Activated T-cell treated with anti-CD3 and anti-CD28 coated beads for 4 hours (primary cell): ENCODE data around the gene SCLY.

Experiments
- DNase-seq: peaks from one replicate; pipeline ENCODE4 v3.0.0-alpha.2; 2020

SCLY gene

DNA sequence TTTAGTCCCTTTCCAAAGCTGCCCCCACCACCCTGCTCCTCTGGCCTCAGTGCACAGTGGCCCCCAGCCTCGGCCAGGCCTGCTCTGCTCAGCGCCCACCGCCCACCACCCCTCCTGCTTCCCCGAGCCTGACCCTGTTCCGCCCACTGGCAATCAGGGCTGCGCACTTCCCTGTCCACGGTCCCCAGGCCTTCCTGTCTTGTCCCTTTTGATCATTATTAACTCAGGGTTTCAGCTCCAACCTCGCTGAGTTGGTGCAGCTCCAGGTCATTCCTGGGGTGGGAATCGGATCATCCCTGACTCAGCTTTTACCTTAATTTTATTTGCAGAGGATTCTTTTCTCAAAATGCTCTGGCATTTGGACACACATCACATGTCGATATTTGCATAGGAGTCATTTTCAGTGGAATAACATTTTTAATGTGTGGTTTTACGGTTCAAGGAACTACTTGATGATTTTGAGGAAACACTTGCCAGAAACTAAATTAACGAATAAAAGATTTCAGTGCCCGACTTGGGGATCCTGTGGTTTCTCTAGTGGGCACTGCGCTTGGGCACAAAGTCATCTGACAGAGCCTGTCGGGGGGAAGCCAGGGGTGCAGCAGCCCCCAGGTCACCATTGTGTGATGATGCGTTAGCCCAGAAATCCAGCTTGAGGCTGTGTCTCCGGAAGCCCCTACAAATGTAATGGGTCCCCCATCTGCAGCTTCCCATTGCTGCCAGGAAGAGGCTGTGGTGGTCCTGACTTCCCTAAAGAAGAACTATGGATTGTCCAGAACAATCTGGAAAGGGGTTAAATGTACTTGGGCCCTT lies 38.3 kb downstream of the SCLY start:
- no peak for DNase-seq

DNA sequence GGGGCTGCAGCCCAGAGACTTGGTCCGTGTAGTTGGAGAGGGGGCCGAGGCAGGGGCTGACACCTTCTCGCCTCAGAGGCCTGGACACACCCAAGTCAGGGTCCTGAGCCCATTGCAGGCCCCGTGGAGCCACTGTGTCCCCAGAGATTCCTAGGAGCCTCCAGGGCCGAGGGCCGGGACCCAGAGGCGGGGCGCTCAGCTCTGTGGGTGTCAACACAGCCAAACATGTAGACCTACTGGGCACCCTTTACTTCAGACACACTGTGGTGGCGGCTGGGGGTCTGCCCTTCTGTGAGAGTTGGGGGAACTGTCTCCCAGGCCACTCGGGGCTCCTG lies 38.9 kb downstream of the SCLY start:
- DNase-seq, result no peak

DNA sequence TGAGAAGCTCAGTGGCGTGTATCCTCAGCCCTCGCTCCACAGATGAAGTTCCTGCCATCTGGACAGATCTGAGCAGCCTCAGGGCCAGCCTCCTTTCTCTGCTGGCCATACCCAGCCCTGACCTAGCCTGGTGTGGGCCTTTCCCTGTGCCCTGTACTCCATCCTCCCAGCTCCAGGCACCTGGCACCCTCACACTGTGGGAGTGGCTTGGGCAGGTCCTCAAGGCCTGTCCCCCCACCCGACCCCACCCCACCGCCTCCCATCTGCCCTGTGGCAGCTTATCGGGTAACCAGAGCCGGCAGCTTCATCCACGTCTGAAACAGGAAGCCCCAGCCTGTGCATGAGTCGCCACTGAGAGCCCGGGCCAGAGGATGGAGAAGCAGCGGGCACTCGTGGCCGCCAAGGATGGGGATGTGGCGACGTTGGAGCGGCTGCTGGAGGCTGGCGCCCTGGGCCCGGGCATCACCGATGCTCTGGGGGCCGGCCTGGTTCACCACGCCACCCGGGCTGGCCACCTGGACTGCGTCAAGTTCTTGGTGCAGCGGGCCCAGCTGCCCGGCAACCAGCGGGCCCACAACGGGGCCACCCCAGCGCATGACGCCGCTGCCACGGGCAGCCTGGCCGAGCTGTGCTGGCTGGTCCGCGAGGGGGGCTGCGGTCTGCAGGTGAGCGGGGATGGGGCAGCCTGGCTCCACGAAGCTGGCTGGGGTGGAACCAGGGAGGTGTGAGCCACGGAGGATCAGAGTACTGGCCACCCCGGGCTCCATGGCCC lies 39.4 kb downstream of the SCLY start, which contains the start of gene ESPNL:
Gene ESPNL, plus strand, starts transcription at position 292 of the 772 bp plus-strand sequence. Its CDS starts 80 bp downstream, at position 372.
- DNase-seq, result no peak

DNA sequence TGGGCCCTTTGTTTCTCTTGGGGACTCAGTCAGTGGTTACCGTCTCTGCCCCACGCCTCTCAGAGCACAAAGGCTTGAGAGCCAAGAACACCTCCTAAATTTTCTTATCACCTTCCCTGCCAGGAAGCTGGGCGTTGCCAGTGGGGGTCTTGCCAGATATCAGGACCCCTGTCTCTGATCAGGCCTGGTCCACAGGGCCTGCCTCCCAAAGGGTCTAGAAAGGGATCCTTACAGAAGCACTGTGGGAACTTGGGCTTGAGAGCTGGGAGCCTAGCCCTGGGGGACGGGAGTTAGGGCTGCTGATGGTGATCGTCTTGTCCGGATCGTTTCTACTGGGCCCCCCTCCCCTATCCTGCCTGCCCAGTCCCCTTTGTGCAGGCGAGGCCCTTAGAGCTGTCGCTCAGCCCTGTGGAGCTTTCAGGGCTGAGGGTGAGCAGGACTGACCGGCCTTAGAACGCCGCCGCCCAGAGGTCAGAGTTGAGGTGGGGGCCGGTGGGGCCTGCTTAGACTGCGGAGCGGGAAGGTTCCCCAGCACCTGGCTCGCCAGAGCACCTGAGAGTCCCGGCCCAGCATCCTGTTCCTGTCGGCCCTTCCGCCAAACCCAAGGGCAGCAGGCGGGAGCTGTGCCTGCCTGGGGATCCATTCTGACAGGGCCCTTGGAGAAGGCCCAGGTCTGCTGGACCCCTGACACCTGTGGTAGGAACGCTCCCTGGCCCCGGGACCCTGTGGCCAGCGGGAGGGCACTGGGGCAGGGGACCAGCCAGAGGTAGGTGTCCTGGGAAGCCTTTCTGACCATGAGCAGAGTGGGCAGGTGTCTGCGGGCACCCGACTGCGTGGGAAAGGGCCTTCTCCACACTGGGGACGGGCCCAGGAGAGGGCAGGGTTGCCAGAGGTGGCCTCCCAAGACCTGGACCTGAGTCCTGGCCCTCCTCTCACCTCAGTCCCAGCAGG lies 40.3 kb downstream of the SCLY start:
- DNase-seq, result no peak

DNA sequence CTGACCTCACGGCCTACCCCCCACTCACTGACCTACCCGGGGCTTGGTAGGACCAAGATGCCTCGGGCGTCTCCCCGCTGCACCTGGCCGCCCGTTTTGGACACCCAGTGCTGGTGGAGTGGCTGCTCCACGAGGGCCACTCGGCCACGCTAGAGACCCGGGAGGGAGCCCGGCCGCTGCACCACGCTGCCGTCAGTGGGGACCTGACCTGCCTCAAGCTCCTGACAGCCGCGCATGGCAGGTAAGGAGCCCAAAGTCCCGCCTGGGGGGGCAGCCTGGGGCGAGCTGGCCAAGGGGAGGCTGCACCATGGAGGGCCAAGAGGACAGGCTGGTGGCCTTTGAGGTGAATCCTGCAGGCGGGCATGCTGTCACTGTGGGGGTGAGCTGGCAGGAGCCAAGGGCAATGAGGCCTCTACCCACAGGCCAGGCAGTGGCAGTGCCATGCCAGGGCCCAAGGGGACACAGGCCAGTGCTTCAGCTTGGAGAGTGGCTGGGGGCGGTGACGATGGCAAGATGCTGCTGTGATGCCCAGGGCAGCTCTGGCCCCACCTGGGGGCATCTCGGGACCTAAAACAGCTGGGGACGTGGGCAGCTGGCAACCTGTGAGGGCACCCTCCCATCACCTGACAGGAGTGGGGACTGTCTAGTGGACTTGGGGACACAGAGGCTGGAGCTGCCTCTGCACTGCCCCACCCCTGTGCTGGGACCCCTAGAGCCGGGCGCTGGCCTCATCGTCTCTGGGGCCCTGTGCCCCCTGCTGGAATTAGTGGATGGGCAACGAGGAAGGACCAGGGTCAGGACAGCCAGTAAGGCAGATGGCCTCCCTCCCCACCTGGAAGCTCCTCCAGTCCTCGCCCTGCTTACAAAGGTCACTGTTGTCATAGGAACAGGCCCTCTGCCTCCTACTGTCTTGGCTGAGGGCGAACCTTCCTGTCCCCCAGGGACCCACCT lies 41.4 kb downstream of the SCLY start:
- no peak for DNase-seq

DNA sequence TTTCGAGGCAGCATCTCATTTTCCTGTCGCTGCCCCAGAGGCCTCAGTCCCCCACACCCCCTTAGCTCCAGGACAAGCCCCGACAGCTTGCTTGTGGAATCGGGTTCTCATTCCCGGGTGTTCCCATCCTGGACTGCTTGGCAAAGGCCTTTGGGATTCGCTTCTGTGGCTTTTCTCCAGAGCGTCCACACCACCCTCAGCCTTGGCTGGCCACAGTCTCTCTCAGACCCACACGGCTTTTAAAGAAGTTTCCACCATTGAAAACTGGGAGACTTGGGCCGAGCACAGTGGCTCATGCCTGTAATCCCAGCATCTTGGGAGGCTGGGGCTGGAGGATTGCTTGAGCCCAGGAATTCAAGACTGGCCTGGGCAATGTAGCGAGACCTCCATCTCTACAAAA lies 42.1 kb downstream of the SCLY start:
- DNase-seq, result no peak

DNA sequence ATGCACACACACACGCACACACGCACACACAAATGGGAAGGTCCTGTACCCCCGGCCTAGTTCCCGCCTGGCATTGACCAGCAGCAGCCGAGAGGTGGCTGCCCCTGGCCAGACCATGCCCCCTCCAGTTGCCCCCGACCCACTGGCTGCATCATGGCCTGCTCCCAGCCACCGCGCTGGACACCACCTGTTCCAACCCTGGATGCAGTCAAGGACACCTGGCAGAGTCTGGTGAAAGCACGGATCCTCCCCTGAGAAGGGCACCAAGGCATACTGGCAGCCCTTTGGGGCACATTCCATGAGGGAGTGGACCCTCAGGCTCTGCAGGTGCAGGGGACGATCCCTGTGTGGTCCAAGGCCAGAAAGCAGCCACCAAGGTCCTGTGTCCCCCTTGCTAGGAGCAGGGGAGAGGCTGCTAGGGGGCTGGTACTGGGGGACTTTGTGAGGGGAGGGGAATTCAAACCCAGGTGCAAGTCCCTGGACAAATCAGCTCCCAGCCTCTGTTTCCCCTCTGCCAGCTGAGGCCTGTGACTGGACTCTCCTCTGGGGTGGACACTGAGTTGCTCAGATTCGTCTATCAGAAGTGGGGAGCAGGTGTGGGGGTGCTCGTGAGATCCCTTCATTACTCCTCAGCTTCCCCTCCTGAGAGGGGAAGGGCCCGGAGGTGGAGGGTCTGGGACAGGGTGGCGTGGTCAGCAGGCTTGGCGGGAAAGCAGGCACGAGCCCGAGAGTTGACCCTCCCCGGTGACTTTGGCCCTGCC lies 42.8 kb downstream of the SCLY start:
- DNase-seq, result no peak

DNA sequence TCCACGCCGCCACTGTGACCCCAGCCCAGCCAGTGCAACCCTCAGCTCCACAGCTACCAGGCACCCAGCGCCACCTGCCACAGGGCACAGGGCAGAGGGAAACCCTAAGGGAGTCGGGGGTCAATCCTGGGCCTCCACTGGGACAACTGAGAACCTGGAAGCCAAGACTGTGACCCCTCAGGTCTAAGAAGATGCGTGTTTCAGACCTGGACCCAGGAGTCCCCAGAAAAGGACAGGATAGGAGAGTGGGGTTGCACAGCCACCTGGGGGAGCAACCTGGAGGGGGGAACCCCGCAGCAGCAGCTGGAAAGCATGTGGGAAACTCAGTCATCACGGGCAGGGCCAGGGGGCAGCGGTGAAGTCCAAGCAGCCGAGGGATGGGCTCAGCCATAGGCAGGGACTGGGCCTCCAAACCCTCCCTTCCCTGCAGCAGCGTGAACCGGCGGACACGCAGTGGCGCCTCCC lies 43.5 kb downstream of the SCLY start:
- no peak for DNase-seq

DNA sequence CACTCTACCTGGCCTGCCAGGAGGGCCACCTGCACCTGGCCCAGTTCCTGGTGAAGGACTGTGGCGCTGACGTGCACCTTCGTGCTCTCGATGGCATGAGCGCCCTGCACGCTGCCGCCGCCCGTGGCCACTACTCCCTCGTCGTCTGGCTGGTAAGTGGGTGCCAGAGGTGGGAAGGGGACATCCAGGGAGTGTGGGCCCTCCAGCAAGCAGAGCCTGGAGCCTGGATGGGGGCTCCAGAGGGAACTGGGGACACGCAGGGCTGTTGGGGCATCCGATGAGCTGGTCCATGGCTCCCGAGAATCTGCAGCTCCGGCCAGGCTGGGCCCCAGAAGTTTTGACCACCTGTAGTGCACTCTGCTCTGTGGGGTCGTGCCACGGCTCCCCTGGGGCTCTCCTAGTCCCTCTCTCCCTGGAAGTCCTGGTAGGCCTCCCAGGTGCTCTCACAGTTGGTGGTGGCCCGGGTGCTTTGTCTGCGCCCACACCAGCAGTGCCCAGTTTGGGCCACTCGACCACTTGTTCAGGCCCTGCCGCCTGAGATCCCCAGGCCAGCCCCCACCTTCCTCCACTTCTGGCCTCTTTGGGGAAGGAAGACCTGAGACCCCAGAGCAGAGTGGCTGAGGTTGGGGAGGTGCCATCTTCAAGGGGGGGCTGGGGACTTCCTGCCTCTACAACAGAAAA lies 44.0 kb downstream of the SCLY start:
- DNase-seq, result no peak

DNA sequence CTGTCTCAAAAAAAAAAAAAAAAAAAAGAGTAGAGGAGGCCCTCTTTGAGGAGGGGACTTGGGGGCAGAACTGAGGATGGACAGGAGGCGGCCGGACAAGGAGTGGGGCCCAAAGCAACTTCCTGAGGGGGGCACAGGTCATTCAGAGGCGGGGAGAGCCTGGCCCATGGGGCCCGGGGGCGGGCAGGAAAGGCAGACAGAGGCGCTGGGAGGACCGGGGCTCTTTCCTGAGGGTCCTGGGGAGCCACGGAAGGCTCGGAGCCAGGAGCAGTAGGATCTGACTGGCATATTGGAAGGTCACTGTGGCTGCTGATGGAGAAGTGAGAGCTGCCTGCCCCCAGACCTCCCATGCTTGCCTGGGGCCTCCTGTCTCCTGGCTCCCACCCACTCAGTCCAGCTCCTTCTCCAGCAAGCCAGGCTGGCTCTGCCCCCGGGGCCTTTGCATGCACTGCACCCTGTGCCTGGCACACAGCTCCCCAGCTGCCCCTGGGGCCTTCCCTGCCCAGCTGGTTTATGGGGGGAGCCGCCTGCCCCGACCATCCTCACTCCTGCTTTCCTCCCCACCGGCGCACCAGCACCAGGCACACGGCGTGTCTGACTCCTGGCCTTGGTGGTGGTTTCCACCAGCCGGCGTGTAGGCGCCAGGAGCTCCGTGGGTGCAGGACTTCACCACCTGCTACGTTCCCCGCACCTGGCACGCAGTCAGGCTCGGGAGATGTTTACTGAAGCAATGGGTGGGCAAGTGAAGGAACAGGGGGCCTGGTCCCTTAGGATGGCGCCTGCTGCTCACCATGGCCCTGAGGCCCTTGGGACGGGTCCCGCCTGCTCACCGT lies 44.9 kb downstream of the SCLY start:
- DNase-seq, result no peak

DNA sequence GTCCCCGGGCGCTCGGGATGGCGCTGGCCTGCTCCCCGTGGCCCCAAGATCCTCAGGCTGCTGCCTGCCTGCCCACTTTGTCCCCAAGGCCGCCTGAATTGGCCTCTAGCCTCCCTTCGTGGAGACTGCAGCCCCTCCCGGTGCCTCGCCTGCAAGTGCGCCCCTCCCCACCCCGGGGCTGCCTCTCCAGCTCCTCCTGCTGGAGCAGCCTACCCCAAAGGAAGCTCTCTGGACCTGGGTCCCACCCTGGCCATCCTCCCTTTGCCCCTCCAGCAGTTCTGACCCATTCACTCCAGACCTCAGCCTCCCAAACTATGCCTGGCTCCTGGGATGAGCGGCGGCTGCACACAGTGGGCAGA lies 45.5 kb downstream of the SCLY start:
- no peak for DNase-seq

DNA sequence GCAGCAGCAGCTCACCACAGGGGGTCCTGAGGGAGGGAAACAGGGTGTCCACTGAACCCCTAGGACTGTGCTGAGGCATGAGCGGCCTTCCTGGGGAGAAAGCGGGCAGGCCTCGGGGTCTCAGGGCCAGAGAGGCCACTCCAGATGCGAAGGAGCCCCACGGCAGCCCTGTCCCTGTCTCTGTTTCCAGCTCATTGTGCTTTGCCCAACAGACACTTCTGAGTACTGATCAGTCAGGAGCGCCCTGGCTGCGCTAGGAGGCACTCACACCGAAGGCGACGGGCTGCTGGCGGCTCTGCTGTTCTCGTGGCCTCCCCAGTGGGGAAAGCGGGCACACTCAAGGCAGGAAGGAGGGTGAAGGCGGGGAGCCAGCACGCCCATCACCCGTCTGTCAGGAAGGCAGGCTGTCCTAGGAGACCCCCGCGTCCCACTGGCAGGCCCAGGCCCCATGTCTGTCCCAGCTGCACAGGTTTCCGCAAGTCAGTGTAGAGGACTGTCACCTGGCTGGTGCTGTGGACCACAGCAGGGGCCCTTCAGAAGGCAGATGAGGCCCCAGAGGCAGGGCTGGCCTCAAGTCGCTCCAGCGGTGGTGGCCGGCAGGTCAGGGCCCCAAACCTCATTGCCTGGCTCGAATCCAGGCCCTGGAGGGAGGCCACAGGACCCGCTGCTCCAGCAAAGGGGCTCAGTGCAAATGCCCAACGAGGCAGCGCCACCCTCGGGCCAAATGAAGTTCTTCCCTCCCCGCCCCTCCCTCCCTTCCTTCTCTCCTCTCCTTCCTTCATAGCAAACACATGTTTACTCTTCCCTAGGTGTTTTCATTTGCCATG lies 46.1 kb downstream of the SCLY start:
- no peak for DNase-seq

DNA sequence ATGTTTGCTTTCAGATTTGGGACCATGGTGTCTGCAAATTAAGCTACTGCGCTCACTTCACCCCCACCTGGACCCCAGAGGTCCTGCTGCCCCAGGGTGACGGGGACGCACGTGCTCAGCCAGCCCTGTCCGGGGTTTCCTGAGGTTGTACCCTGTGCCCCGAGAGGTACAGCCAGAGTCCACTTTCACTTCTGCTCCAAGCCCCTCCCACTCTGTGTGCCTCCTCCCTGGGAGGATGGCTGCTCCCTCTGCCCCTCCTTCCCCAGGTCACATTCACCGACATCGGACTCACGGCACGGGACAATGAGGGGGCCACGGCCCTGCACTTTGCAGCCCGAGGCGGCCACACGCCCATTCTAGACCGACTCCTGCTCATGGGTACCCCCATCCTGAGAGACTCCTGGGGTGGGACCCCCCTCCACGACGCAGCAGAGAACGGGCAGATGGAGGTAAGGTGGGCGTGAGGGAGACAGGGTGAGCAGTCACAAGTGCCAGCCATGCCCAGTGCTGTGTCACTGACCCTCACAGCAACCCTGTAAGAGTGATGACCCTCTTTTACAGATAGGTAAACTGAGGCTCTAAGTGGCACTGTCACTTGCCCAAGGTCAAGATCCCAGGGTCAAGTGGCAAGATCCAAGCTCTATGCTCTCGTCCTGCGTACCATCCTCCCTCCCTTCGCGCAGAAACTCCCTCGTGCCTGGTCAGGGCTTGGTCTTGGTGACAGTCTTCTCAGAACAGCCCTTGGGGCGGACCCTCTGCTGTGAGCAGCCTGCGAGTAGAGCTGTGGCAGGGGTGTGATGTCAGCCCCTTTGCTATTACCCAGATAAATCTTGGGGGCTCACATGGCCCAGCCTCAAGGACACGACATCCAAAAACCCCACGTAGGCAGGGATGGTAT lies 47.0 kb downstream of the SCLY start:
- no peak for DNase-seq

DNA sequence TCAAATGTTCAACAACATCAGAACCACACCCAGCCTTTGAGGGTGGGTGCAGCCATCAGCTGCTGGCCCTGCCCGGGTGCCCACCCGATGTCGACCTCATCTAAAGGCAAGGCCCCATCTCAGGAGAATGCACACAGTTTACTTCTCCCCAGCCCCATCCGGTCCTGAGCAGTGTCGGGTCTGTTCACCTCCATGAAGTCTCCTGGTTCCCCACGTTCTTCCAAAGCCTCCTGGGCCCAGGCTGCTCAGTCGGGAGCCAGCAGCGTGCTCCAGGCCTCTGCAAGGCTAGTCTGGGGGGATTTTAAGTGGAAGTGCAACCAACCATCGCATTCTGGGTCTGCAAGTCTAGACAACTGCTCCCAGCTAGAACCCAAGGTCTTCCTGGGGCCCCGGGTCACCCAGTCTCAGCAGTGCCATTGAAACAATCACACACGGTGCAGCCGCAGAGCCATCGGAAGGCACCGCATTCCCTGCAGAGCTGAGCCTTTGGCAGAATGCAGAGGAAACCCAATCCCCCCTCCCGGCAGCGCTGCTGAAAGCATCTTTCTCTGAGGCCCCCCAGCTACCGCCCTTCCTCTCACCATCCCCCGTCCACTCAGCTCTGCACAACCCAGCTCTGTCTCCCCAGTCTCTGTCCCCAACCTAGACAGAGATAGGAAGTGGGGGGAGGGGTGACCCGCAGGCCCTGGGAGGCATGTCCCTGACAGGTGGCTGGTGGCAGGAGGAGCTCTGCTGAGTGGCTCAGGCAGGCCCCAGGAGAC lies 47.8 kb downstream of the SCLY start:
- DNase-seq, result no peak

DNA sequence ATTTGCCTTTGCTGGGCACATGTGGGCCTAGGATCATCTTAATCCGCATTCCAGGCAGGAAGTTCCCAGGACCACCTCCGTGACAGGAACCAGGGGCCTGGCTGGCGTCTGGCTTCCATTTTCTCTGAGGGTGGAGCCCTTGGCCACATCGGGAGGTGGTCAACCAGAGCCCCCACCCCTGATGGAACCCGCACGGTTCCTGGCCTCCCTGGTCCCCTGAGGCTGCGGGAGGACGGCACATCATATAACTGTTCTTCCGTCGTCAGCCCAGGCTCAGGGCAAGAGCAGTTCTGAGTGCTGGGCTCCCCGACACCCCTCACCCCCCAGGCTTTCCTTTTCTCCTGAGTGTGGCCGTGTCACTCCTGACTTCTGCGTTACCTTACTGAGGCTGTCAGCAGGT lies 52.8 kb downstream of the SCLY start:
- DNase-seq, result no peak

DNA sequence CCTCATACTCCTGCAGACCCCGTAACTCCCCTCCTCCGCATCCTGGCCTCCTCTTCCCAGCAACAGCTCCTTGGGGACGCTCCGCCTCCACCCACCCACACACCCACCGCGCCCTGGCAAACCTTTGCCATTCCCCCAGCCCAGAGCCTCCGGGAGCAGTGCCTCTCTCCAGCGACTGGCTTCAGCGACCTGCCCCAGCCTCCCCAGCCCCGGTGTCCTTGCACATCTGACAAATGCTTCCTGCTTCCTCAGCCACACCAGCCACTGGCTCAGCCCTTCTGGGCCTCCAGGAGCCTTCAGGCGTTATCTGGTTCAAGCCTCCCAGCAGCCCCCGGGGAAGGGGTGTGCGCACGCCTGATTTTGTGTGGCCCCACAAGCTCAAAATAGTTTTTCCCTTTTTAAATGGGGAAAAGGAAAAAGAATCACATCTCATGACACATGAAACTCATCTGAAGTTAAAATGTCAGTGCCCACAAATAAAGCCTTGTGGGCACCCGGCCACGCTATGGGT lies 53.6 kb downstream of the SCLY start:
- no peak for DNase-seq
